KOPT-K1 (cell line): ENCODE data around the gene AGAP1.

Experiments
- H3K27ac ChIP-seq: fragments of 200-600 bp; sonication (generic); 2 replicates; pipeline ENCODE4 v1.5.1; 2016; ENCODE audit warnings: antibody characterized with exemption, mild to moderate bottlenecking, low read depth, low read length; ENCODE audit not compliant: poor library complexity, severe bottlenecking
- H3K36me3 ChIP-seq: fragments of 200-600 bp; sonication (generic); 2 replicates; pipeline ENCODE4 v1.5.1; 2017; ENCODE audit warnings: antibody characterized with exemption, mild to moderate bottlenecking, low read length, moderate library complexity; ENCODE audit not compliant: insufficient read depth
- H3K9me3 ChIP-seq: fragments of 200-600 bp; sonication (generic); 2 replicates; pipeline ENCODE4 v1.5.1; 2017; ENCODE audit warnings: antibody characterized with exemption, low read length, mild to moderate bottlenecking; ENCODE audit not compliant: insufficient read depth, poor library complexity, severe bottlenecking

AGAP1 gene

DNA sequence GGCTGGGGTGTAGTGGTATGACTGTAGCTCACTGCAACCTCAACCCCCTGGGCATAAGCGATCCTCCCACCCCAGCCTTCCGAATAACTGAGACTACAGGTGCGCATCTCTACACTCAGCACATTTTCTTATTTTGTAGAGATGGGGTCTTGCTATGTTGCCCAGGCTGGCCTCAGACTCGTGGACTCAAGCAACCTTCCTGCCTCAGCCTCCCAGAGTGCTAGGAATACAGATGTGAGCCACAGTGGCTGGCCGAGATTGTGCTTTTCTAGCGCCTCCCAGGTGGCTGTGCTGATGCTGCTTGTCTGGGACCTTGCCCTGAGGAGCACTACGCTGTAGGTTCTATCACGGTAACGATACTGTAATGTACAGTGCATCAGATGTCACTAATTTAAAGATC, 155.6 kb downstream of the AGAP1 start:
- H3K36me3 ChIP-seq: no peaks in the 10 kb centered on the region
- H3K27ac ChIP-seq: no peak overlapping the region
- no peaks in the 10 kb centered on the region for H3K9me3 ChIP-seq

DNA sequence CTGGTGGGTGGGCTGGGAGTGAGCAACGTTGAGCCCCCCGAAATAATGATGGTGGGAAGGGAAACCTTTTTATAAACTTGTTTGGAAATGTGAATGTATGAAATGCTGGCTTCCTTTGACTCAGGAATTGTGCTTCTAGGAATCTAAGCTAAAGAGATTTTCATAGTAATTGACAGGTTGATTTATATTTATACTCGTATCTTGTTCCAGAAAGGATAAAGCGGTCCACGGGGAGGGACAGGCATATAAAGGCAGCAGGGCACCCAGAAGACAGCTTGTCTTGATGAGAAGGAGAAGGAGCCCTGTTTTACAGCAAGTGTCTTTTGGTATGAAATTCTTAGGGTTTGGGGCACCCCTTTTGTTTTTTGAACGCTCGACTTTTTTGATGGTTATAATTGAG, 157.8 kb downstream of the AGAP1 start:
- H3K36me3 ChIP-seq: no peaks in the 10 kb centered on the region
- no peaks in the 10 kb centered on the region for H3K9me3 ChIP-seq
- H3K27ac ChIP-seq: no peak overlapping the region

DNA sequence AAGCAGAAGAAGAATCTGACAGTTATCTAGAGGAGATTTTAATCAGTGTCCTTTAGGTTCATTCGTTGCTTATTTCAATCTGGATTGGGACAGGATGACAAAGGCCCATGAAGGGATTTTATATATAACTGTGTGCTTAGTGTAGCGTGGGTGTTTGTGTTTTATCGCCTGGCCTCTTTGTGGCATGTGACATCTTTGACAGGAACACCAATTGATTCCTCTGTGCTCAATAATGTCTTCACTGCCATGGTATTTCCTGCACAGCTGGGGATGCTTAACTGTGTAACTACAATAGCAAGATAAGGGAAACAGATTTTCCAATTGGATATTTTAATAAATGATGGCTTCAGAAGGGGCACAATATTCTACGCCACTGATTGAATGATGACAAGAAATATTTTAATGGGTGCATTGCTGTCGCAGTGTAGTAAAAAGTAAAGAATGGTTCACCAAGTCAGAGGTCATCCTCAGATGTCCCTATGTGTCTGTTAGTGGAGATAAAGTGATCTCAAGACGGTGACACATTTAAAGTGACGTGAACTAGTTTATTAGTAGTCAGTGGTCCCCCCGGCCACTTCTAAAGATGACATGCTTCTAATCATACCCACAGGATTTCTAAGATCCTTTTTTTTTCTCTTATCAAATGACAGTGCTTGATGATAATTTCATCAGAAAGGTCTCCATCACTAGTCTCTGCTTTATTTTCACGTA, 160.4 kb downstream of the AGAP1 start:
- H3K9me3 ChIP-seq: no peaks in the 10 kb centered on the region
- H3K27ac ChIP-seq: no peak overlapping the region
- no peaks in the 10 kb centered on the region for H3K36me3 ChIP-seq

DNA sequence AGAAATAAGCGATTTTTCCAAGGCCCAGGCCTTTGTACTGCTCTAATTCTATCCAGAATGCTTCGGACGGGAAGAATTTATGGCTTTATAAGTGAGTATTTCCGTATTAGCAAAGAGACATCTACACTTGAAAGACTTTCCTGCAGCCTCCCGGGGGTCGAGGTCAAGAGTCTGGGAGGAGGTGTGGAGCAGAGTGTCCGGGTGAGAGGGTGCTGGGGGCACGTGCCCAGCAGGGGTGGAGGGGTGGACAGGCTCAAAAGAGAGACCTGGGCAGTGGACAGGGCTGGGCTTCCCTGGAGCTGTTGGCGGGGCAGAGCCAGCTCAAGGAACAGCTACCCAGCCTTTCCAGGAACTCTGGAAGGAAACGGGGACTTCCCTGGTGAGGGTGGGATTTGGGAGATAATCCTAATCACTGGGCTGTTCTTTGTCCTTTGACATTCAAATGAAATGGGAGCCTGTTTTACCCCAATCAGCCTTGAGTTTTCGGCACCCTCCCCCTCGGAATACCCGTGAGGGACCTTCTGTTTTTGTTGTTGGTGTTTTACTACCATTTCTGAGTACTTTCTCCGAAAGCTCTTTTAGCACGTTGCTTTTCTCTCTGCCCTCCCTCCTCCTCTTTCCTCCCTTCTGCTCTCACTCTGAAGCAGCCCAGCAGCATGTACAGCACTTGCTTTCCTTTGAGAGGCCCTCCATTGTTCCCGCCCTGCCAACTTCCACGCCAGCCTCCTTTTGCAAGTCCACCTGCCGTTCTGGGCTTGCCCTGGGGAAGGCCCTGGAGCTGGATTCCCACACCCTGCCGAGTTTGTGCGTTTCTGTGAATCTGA, 164.7 kb downstream of the AGAP1 start:
- Histone ChIP-seq H3K9me3 (no peaks in the 10 kb centered on the region), H3K27ac (no peak overlapping the region), H3K36me3 (no peaks in the 10 kb centered on the region)

DNA sequence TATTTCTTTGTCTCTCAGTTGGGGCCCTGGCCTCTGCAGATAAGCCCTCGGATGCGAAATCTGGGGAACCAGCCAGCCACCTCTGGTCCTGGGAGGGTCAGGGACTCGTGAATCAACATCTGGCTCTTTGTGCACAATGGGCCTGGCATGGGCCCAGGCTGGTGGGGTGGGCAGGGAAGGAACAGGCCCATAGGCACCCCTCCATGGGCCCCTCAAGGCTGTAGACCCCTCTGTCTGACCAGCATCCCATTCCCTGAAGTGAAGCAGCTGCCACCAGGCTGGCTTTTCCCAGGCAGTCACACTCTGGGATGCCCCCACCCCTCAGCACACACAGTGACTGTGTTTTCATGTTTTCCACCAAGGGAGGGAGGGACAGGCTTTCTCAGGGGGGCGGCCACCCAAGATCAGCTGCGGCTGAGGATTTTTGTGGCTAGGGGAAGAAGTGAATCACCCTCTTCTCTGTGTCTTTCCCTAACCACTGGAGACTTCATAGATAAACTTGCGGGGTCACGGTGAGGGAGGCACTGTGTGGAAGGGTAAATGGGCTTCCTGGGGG, 166.0 kb downstream of the AGAP1 start:
- Histone ChIP-seq H3K27ac (no peak overlapping the region), H3K36me3 (no peaks in the 10 kb centered on the region), H3K9me3 (no peaks in the 10 kb centered on the region)

DNA sequence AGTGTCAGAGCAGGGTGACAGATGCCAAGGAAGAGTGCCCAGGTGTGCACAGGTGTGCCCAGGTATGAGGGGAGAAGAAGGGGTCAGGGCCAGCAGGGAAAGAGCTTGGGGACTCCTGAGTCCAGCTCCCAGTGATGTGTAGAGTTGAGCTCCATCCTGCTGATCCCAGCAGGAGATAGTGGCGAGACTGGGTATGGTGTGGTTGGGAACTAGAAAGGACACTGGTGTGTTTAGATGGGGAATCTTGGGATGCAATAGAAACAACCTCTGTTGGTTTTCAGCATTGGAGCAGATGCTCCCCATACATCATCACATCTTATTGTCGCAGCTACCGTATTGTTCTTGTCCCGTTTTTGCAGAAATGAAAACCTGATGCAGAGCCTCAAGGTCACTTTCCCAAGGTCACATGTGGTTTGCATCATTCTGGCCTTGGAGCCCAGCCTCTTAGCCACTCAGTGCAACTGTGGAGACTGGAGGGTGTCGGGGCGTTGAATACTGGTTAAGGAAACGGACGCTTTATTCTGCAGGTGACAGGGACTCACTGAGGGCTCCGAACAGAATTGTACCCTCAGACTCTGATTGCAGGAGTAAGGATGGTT, 166.7 kb downstream of the AGAP1 start:
- no peaks in the 10 kb centered on the region for H3K9me3 ChIP-seq
- no peaks in the 10 kb centered on the region for H3K36me3 ChIP-seq
- no peak overlapping the region for H3K27ac ChIP-seq

DNA sequence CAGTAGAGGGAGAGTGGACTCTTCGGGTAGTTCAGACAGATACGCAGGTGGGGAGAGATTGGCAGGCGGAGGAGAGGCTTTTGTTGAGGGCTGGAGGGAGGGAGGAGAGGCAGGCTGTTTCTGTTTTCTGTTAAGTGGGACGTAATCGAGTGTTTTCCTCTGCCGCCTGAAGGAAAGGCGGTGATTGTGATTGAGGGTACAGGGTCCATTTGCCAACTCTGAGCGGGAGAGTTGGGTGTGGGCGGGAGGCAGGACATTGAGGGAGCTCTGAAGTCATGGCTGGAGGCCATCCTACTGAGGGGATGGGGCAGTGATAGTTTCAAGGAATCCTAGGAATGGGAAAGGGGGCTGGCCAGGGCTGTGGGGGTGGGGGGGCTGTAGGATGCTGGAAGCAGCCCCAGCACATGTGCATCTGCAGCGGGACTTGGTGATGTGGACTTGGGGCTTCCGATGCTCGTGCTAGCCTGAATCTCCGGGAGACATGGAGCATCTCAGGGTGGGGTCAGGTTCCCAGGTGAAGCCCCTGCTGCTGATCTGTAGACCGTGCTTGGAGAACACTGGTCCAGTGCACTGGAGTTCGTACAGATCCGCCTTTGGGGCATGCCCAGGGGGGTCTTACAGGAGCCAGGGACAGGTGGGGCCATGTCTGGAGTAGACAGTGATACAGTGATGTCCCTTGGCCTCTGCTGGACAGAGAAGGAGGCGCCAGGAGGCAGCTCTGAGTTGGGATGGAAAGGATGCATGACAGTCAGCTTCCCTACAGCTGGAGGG, 167.5 kb downstream of the AGAP1 start:
- no peaks in the 10 kb centered on the region for H3K9me3 ChIP-seq

DNA sequence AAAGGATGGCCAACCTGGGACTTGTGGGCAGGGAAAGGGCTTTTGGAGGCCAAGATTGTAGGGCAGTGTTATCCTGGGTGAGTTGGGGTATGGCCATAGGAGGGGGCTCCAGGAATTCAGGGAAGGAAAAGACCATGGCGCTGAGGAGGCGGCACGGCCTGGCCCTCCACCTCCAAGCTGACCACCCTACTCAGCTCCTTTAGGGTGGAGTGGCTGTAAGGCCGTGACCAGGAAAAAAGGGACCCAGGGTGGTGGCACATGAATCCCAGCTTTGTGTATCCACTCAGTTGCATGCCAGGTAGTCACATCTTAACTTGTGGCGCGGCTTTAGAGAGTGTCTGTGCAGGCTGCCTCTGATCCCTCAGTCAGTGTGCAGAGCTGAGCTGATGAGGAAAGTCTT, 168.1 kb downstream of the AGAP1 start:
- Histone ChIP-seq H3K36me3 (no peaks in the 10 kb centered on the region), H3K27ac (no peak overlapping the region), H3K9me3 (no peaks in the 10 kb centered on the region)

More for the DNA sequence above, 167.5 kb downstream of the AGAP1 start:
- Histone ChIP-seq H3K27ac (no peak overlapping the region), H3K36me3 (no peaks in the 10 kb centered on the region)

DNA sequence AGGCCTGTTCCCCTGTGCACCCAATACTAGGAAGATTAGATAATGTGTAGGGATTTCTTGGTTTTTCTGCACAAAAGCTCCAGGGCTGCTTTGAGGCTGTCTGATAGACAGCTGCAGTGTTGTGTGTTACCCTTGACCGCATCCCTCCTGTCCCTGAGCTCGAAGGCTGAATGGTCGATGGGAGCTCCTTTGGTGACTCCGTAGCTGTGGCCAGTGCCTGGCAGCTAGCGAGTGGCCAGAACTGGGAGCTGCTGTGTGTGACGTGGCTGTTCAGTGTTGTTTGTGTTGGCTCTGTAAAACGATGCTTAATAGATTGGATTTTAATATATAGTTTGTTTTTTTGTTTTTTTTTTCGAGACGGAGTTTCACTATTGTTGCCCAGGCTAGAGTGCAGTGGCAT, 170.0 kb downstream of the AGAP1 start:
- no peaks in the 10 kb centered on the region for H3K36me3 ChIP-seq
- H3K27ac ChIP-seq: no peak overlapping the region
- H3K9me3 ChIP-seq: no peaks in the 10 kb centered on the region

DNA sequence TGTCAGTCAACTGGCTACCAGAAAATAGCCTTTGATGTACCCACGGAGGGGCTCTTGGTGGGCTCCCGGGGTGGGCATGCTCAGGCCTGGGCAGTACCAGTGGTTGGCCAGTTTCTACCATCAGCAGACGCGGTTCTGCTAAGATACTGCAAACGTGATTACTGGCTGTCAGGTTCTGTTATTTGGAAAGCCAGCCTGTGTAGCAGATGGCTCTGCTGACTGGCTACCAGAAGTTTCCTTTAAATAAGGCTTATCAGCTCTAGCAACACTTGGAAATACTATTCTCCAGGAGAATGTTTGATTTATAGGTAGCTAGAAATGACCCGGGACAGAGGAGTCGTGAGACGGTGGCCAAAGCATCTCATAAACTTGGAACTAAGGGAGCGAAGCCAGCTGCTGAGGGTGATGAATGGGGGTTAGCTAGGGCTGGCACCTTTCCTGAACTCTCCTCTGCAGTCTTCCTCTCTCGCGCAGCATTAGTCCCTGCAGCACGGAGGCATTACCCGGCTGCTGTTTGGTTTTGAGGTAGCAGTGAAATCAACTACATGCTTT, 171.9 kb downstream of the AGAP1 start:
- no peak overlapping the region for H3K27ac ChIP-seq

DNA sequence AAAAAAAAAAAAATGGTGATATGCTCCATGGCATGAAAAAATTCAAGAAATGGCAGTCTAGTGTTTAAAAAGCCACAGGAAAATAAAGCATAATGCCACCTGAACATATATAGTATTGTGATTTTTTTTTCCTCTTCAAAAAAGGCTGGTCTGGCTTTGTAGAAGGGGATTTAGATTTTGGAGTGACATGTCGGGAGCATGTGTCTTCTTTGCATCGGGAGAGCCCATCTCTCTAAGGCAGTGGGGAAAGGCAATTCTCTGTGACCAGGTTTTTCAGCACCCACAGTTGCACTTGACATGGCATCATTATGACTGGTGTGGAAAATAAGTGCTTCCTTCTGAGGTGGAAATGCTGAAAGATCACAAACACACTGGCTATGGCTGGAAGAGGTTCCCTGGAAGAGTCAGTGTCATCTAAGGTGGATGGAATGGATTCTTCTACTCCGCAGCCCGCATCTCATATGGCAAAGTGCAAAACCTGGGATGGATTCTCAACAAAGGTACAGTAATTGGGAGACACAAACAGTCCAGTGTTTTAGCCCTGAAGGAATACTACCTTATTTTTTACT, 172.5 kb downstream of the AGAP1 start:
- H3K36me3 ChIP-seq: no peaks in the 10 kb centered on the region
- no peak overlapping the region for H3K27ac ChIP-seq
- no peaks in the 10 kb centered on the region for H3K9me3 ChIP-seq

More for the DNA sequence above, 171.9 kb downstream of the AGAP1 start:
- Histone ChIP-seq H3K36me3 (no peaks in the 10 kb centered on the region), H3K9me3 (no peaks in the 10 kb centered on the region)

DNA sequence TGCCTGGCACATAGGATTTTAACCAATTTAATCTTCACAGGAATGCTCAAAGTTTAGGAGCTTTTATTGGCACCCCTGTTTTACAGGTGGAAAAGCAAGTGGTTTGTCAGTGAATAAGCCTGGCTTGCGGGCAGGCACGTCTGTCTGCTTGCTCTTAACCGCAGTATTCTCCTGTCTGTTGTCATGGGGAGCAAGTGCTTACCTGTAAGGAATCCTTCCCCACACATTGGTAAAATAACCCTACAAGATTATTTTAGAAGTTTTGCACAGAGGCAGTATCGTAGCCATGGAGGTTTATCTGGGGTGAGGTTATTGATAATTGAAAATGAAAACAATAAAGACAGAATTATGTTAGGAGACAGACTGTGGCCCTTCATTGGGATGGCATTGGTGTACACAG, 174.9 kb downstream of the AGAP1 start:
- Histone ChIP-seq H3K27ac (no peak overlapping the region), H3K36me3 (no peaks in the 10 kb centered on the region), H3K9me3 (no peaks in the 10 kb centered on the region)

DNA sequence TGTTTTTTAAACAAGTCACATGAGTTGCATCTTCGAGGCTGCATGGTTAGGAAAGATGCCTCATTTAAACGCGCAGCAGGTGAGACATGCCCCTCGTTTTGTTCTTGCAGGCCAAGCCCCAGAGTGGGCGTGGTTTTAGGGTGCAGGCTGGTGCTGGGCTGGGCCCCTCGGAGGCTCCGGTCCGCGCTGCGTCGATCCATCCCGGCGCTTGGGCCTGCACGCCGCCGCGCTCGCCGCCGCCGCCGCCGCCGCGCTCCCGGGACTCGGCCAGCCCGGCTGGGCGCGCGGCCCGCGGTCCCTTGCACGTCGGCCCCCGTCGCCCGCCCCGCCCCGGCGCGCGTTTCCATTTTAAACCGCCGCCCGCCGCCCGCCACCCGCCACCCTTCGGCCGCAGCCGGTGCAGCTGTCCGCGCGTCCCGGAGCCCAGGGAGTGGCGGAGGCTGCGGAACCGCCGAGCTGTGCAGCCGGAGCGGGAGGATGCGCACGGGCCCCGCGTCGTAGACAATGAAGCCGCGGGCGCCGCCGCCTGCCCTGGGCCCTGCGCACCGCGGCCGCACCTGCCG, 175.5 kb downstream of the AGAP1 start:
- H3K36me3 ChIP-seq: no peaks in the 10 kb centered on the region
- no peaks in the 10 kb centered on the region for H3K9me3 ChIP-seq
- no peak overlapping the region for H3K27ac ChIP-seq
